Heart left ventricle (tissue), 16 donors: ENCODE results near the gene LIN7C. TPM values are rescaled to one million over a fixed set of nuclear protein-coding genes. Genes with fewer than 3 reads are reported as not detected.

Experiments used
- ATAC-seq, 4 donors: fragments of 200-7000 bp; cut with Tn5 transposase; one replicate each; pipeline ENCODE4 v1.9.1; 2020 to 2022; ENCODE audit warnings: moderate library complexity in 4 of 4, mild to moderate bottlenecking in 3 of 4, moderate number of reproducible peaks in 1 of 4
- DNase-seq, 5 donors: peaks; one replicate each; pipeline ENCODE4 v3.0.0-alpha.2; 2020
- H3K27ac ChIP-seq, 12 donors: fragments of 200-600 bp; sonication (generic) in 4 of 12; one replicate each; pipeline versions ENCODE4 v1.5.0 to v1.8.0; 2016 to 2022; ENCODE audit warnings: mild to moderate bottlenecking in 2 of 12
- H3K27me3 ChIP-seq, 9 donors: fragments of 200-600 bp; sonication (generic) in 2 of 9; one replicate each; pipeline versions ENCODE4 v1.5.1 to v1.8.0; 2016 to 2022; ENCODE audit warnings: mild to moderate bottlenecking in 3 of 9
- H3K36me3 ChIP-seq, 9 donors: fragments of 200-600 bp; sonication (generic) in 2 of 9; one replicate each; pipeline versions ENCODE4 v1.5.0 to v1.8.0; 2018 to 2022; ENCODE audit warnings: mild to moderate bottlenecking in 2 of 9
- H3K4me1 ChIP-seq, 12 donors: fragments of 200-600 bp; sonication (generic) in 4 of 12; one replicate each; pipeline versions ENCODE4 v1.5.0 to v1.8.0; 2016 to 2022; ENCODE audit warnings: mild to moderate bottlenecking in 3 of 12
- H3K4me3 ChIP-seq, 12 donors: fragments of 200-600 bp; sonication (generic) in 4 of 12; one replicate each; pipeline versions ENCODE4 v1.5.0 to v1.8.0; 2017 to 2022; ENCODE audit warnings: mild to moderate bottlenecking in 9 of 12, moderate library complexity in 4 of 12
- H3K9me3 ChIP-seq, 12 donors: fragments of 200-600 bp; sonication (generic) in 4 of 12; one replicate each; pipeline versions ENCODE4 v1.5.0 to v1.8.0; 2016 to 2022; ENCODE audit warnings: mild to moderate bottlenecking in 1 of 12
- POLR2A ChIP-seq, 2 donors: fragments of 450-650 bp; IDR thresholded peaks; one replicate each; pipeline ENCODE4 v1.6.1; 2017; ENCODE audit warnings: antibody characterized with exemption in 2 of 2, mild to moderate bottlenecking in 2 of 2, moderate library complexity in 2 of 2
- WGBS, 4 donors: extraction: QIAGEN DNeasy Blood & Tissue Kit in 2 of 4; methylation state at CpG; one replicate each; pipeline versions ENCODE4 v1.1.5 to v1.1.7; 2013 to 2018; 5-methylcytosine and 5-hydroxymethylcytosine counted together
- intact Hi-C, 10 donors: fragments of 100-400 bp; cut with DNase I; formaldehyde crosslinking; loops; one replicate each; pipeline versions ENCODE4 v1.11.1 to v1.14.2; 2022
- long read RNA-seq, 3 donors: library from polyadenylated mRNA; unstranded; transcript quantifications; one replicate each; pipeline ENCODE4 v2.0.0, GENCODE V29; 2020 to 2021
- polyA plus RNA-seq, 2 donors: library from polyadenylated mRNA; stranded (reverse); fragments of 200-250 nt; gene quantifications; one replicate each; pipeline ENCODE4 v1.2.3, GENCODE V29; 2013
- total RNA-seq, 9 donors: library from RNA; depleted of rRNA in 2 of 9; stranded (reverse); fragments of >200 nt in 2 of 9; fragmentation: NEBNext Ultra II Directional in 3 of 9; extraction: Animal tissue kit (Norgen Biotek cat#: 25700) in 3 of 9; gene quantifications; one replicate each; pipeline versions ENCODE4 v1.1.0 to v1.2.4, GENCODE V29; 2016 to 2023
- TF ChIP-seq, protein P1 (sequence below), 12 donors: fragments of 200-600 bp; sonication (generic) in 4 of 12; IDR thresholded peaks; one replicate each; pipeline versions ENCODE4 v1.5.0 to v1.8.0; 2018 to 2022; ENCODE audit warnings: antibody characterized with exemption in 12 of 12, mild to moderate bottlenecking in 5 of 12
- donor health status: ischemic (EF 13 %, LVEDD 7.1; RV severe dilation, severe dysfunction).
- donor health status: healthy with polysubstance abuse.
- donor health status: DM: no; HTN: yes; CAD: no.
- donor health status: DM: no; HTN: no; CAD: no.
- donor health status: ischemic (EF 25% LVEDD 6.9; RV normal size, moderate dysfunction).
- donor health status: ischemic (EF 25% LVEDD 5.7; RV mildly dilated, moderate dysfunction).
- donor health status: healthy.
- donor health status: DM: yes; HTN: yes; CAD: no.
- donor health status: ischemic (EF 35%, LVEDD 5.7; RV mildly dilated, moderate dysfunction).
- donor health status: nonischemic (EF 11% LVEDD 7.7; RV severe dilation, severe dysfunction).
- donor health status: DM: yes; HTN: yes; CAD: no.
- donor health status: PGD.
- donor health status: ischemic (EF 29% LVEDD 5.4; RV normal size, mild dysfunction).
- donor health status: nonischemic (EF 23%, LVEDD 6.1; RV moderate dilation, normal function).

LIN7C gene, protein sequence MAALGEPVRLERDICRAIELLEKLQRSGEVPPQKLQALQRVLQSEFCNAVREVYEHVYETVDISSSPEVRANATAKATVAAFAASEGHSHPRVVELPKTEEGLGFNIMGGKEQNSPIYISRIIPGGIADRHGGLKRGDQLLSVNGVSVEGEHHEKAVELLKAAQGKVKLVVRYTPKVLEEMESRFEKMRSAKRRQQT
- total RNA-seq (10 to 100 TPM; 13.2 to 24.1 (median 16.6) TPM), polyA plus RNA-seq (1 to 10 TPM; 5.0 to 5.6 TPM)
- long read RNA-seq, donor 1, full-length matches to known transcripts: 24 of 26 reads
- long read RNA-seq, donor 1, partial matches to known transcripts: 1 of 26 reads
- long read RNA-seq, donor 1, other reads (novel, unspliced or antisense): 1 of 26 reads
- long read RNA-seq, donor 2, full-length matches to known transcripts: 40 of 44 reads
- long read RNA-seq, donor 2, partial matches to known transcripts: 2 of 44 reads
- long read RNA-seq, donor 2, other reads (novel, unspliced or antisense): 2 of 44 reads
- long read RNA-seq, donor 3, full-length matches to known transcripts: 17 of 20 reads
- long read RNA-seq, donor 3, partial matches to known transcripts: 3 of 20 reads
- long read RNA-seq, donor 3, other reads (novel, unspliced or antisense): 0 of 20 reads

DNA sequence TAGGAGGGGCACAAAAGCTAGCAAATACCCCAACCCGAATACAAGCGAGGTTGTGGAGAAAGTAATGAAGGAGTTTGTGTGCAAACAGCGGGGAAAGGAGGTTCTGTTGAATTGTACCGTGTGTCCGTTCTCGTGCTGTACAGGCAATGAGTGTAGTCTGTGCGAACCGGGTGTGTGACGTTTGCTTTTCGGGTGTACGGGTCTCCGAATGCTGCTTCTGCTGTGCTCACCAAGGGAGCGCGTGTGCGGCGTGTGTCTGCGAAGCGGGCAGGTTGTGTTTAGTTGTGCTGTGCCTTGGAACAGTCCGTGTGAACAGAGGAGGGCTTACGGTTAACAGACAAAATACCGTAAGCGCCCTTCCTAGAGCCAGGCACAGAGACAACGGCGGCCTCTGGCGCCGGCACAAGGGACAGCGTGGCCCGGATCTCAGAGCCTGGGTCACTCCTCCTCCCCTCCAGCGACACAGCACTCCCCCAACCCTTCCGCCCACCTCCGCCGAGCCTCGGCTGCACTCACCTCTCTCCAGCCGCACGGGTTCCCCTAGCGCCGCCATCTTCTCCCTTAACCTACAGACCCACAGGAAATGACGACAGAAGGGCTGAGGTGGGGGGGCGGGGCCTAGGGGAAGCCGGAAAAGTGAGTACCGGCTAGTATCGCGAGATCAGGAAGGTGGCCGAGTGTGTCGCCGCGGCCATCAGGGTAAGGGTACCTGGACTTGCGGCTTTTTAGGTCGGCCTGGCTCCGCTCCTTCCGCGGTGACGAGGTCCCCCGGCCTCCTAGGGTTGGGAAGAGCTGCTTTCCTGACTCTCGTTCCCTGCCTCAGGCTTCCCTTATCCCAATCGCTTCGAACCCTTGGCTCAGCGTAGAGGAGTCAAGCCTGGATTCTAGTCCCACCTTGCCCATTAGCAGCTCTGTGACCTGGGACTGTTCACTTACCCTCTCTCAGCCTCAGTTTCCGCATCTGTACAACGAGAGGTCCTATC is at the start of gene LIN7C:
Gene LIN7C (minus strand): TSS at position 570 of the 983 bp plus-strand sequence. CDS start 17 bp downstream, at position 553.
- DNase-seq: peak; percentile 96 to 97 (median 97)

DNA sequence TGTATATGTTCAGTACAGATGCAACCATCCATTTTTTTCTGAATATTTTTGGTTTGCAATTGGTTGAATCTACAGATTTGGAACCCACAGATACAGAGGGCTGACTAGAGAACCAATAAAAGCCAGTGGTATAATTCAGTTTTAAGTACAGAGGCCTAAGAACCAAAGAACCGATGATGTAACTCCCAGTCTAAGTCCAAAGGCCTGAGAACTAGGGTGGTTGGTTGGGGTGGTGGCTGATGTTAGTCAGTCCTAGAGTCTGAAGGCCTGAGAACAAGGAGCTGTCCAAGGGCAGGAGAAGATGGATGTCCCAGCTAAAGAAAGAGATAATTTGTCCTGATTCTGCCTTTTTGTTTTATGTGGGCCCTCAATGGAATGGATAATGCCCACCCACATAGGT is 48.7 kb upstream of the LIN7C start:
- Histone ChIP-seq H3K9me3 (no peaks in the 10 kb centered on the region), H3K4me1 (no peaks in the 10 kb centered on the region), H3K4me3 (no peak overlapping the region), H3K27ac (no peak overlapping the region), H3K27me3 (no peaks in the 10 kb centered on the region), H3K36me3 (no peaks in the 10 kb centered on the region)
- intact Hi-C loops: no loop called here
- DNase-seq (no peak), ATAC-seq (no peak)
- no peak for TF ChIP-seq POLR2A (IDR thresholded peaks at IDR 0.05)
- TF ChIP-seq, protein P1, sequence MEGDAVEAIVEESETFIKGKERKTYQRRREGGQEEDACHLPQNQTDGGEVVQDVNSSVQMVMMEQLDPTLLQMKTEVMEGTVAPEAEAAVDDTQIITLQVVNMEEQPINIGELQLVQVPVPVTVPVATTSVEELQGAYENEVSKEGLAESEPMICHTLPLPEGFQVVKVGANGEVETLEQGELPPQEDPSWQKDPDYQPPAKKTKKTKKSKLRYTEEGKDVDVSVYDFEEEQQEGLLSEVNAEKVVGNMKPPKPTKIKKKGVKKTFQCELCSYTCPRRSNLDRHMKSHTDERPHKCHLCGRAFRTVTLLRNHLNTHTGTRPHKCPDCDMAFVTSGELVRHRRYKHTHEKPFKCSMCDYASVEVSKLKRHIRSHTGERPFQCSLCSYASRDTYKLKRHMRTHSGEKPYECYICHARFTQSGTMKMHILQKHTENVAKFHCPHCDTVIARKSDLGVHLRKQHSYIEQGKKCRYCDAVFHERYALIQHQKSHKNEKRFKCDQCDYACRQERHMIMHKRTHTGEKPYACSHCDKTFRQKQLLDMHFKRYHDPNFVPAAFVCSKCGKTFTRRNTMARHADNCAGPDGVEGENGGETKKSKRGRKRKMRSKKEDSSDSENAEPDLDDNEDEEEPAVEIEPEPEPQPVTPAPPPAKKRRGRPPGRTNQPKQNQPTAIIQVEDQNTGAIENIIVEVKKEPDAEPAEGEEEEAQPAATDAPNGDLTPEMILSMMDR (IDR thresholded peaks at IDR 0.05): no peak
- WGBS, 4 donors: 89 to 100% (median 94%) methylated on average over 1 of the region's 1 CpG

More for the DNA sequence above, at the start of gene LIN7C:
- peak; percentile 97 to 99 (median 98) for ATAC-seq
- peaks cover 0 to 17% (median 5%) of the 10 kb centered on the region in 9 donors for H3K36me3 ChIP-seq
- peak within 1 kb of the TSS; percentile 75 to 96 (median 92) for H3K27ac ChIP-seq
- no peaks in the 10 kb centered on the region for H3K9me3 ChIP-seq
- H3K27me3 ChIP-seq: no peaks in the 10 kb centered on the region
- intact Hi-C loops: loop anchor here in 4 of 10 donors (2.0 to 10.0 kb wide), 4 partner anchors 34 to 608 kb away; partner anchors contain the start of genes KIF18A (in 1 of the 4), LGR4 (in 1 of the 4) and METTL15 (in 1 of the 4)
- H3K4me3 ChIP-seq: peak within 1 kb of the TSS; percentile 59 to 99 (median 71)
- WGBS, 4 donors: 0 to 1% (median 0%) methylated on average over 37 to 60 of the region's 60 CpGs
- TF ChIP-seq POLR2A (IDR thresholded peaks at IDR 0.05): peak; percentile 41 to 91
- TF ChIP-seq, protein P1 (IDR thresholded peaks at IDR 0.05): peak in 3 of 12 donors; percentile 15 to 29 (median 28)
- H3K4me1 ChIP-seq: peaks cover 0 to 56% (median 35%) of the 10 kb centered on the region in 12 donors

DNA sequence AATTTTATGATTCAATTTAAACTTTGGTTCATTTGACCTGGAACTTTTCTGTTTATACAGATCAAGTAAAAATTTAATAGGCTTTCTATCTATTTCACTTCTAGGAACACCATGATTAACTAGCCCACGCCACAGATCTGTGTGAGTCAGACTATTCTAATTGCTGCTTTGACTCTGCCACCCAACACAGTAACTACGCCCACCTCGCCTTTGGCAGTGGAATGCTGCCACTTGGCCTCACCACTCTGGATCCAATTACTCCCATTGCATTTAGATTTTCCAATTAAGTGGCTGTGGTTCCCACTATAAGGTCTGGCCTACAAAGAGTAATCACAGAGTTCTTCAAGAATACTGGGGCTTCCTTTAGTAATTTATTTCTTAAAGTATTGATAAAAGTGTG is 46.6 kb upstream of the LIN7C start:
- intact Hi-C loops: no loop called here
- 92 to 94% (median 94%) methylated on average over 3 of the region's 3 CpGs for WGBS, 4 donors
- Histone ChIP-seq H3K4me1 (no peaks in the 10 kb centered on the region), H3K27me3 (no peaks in the 10 kb centered on the region), H3K4me3 (no peak overlapping the region), H3K36me3 (no peaks in the 10 kb centered on the region), H3K9me3 (no peaks in the 10 kb centered on the region), H3K27ac (no peak overlapping the region)
- TF ChIP-seq, protein P1 (IDR thresholded peaks at IDR 0.05): no peak
- TF ChIP-seq POLR2A (IDR thresholded peaks at IDR 0.05): no peak
- DNase-seq (no peak), ATAC-seq (no peak)
